Activated T-helper 17 cell treated with anti-CD3 and anti-CD28 coated beads, Interleukin-2, amount 50 U/mL, for 72 hours (primary cell): ENCODE data around the gene CENPM. TPM values are rescaled to one million over a fixed set of nuclear protein-coding genes. Genes with fewer than 3 reads are reported as not detected.
A peak's percentile ranks its signal among the peaks of the same experiment; 100 is the strongest.
"Not testable (repeated sequence)": the region's sequence is repeated elsewhere in the genome, so short reads cannot be mapped to it uniquely, and the experiment has no call there.

ENCODE experiments used
- ATAC-seq: fragments of 150-1000 bp; cut with Tn5 transposase; replicated peaks from 2 replicates; pipeline ENCODE4 v1.10.0; 2021; ENCODE audit warnings: mild to moderate bottlenecking, moderate library complexity
- H3K27ac Mint-ChIP-seq: one replicate; pipeline ENCODE4 v1.8.0; 2022; ENCODE audit warnings: mixed read lengths
- H3K27me3 Mint-ChIP-seq: one replicate; pipeline ENCODE4 v1.8.0; 2022; ENCODE audit warnings: mixed read lengths
- H3K36me3 Mint-ChIP-seq: one replicate; pipeline ENCODE4 v1.8.0; 2022; ENCODE audit warnings: low read depth, mild to moderate bottlenecking, mixed read lengths
- H3K4me1 Mint-ChIP-seq: one replicate; pipeline ENCODE4 v1.8.0; 2022; ENCODE audit warnings: mixed read lengths
- H3K4me3 Mint-ChIP-seq: one replicate; pipeline ENCODE4 v1.8.0; 2022; ENCODE audit warnings: mild to moderate bottlenecking, mixed read lengths
- H3K9me3 Mint-ChIP-seq: one replicate; pipeline ENCODE4 v1.8.0; 2022; ENCODE audit warnings: mixed read lengths
- total RNA-seq, 2 donors: library from RNA; stranded (reverse); gene quantifications; one replicate each; pipeline ENCODE4 v1.2.3, GENCODE V29; 2022

The CENPM gene
- total RNA-seq, 2 donors from 2014 or later = 62.3 to 90.5 TPM

- H3K4me3 Mint-ChIP-seq = peak overlapping the region; percentile 91
- no peak for ATAC-seq
- H3K27ac Mint-ChIP-seq = peak overlapping the region; percentile 70
- peaks cover 25% of the 10 kb centered on the region for H3K36me3 Mint-ChIP-seq
- H3K9me3 Mint-ChIP-seq = no peaks in the 10 kb centered on the region
- H3K4me1 Mint-ChIP-seq = peaks cover 12% of the 10 kb centered on the region
- no peaks in the 10 kb centered on the region for H3K27me3 Mint-ChIP-seq
Observed at GRCh38 chr22:41949297-41949965, 2.5 kb upstream of the CENPM start.

GRCh38 chr22:41948928-41949296 lies 2.0 kb upstream of the CENPM start:
- peak overlapping the region; percentile 70 for H3K27ac Mint-ChIP-seq
- H3K27me3 Mint-ChIP-seq, ATAC-seq: not testable (repeated sequence)

GRCh38 chr22:41948142-41948541 lies 1.2 kb upstream of the CENPM start:
- no peak overlapping the region for H3K27ac Mint-ChIP-seq
- no peaks in the 10 kb centered on the region for H3K9me3 Mint-ChIP-seq
- H3K27me3 Mint-ChIP-seq = no peaks in the 10 kb centered on the region
- peaks cover 38% of the 10 kb centered on the region for H3K36me3 Mint-ChIP-seq
- H3K4me3 Mint-ChIP-seq = peak overlapping the region; percentile 91
- no peak for ATAC-seq
- peaks cover 17% of the 10 kb centered on the region for H3K4me1 Mint-ChIP-seq

More at GRCh38 chr22:41948928-41949296, 2.0 kb upstream of the CENPM start:
- Mint-ChIP-seq H3K4me1 (peaks cover 14% of the 10 kb centered on the region), H3K36me3 (peaks cover 30% of the 10 kb centered on the region), H3K4me3 (peak overlapping the region; percentile 91)
- H3K9me3 Mint-ChIP-seq = not testable (repeated sequence)

- Mint-ChIP-seq H3K9me3 (no peaks in the 10 kb centered on the region), H3K27me3 (no peaks in the 10 kb centered on the region), H3K4me1 (peaks cover 17% of the 10 kb centered on the region), H3K36me3 (peaks cover 44% of the 10 kb centered on the region), H3K27ac (peak overlapping the region; percentile 85), H3K4me3 (peak overlapping the region; percentile 91)
- ATAC-seq = no peak
Observed at GRCh38 chr22:41947424-41948080, 600 bp upstream of the CENPM start.

GRCh38 chr22:41943661-41944209 lies 3.2 kb downstream of the CENPM start:
- ATAC-seq = peak; percentile 9
- no peaks in the 10 kb centered on the region for H3K27me3 Mint-ChIP-seq
- no peaks in the 10 kb centered on the region for H3K9me3 Mint-ChIP-seq
- H3K4me3 Mint-ChIP-seq = peak overlapping the region; percentile 91
- peaks cover 38% of the 10 kb centered on the region for H3K4me1 Mint-ChIP-seq
- H3K36me3 Mint-ChIP-seq = peaks cover 81% of the 10 kb centered on the region
- H3K27ac Mint-ChIP-seq = peak overlapping the region; percentile 77

GRCh38 chr22:41940832-41941765 lies 5.9 kb downstream of the CENPM start:
- H3K4me3 Mint-ChIP-seq = peak overlapping the region; percentile 77
- ATAC-seq = peak; percentile 69
- H3K4me1 Mint-ChIP-seq = peaks cover 38% of the 10 kb centered on the region
- no peaks in the 10 kb centered on the region for H3K9me3 Mint-ChIP-seq
- H3K27me3 Mint-ChIP-seq = no peaks in the 10 kb centered on the region
- peak overlapping the region; percentile 100 for H3K27ac Mint-ChIP-seq
- peaks cover 98% of the 10 kb centered on the region for H3K36me3 Mint-ChIP-seq

- ATAC-seq = peak; percentile 78
- Mint-ChIP-seq H3K4me1 (peaks cover 33% of the 10 kb centered on the region), H3K27me3 (no peaks in the 10 kb centered on the region), H3K4me3 (peak overlapping the region; percentile 77), H3K36me3 (peaks cover 92% of the 10 kb centered on the region), H3K27ac (peak overlapping the region; percentile 100), H3K9me3 (no peaks in the 10 kb centered on the region)
Observed at GRCh38 chr22:41939981-41940831, 6.7 kb downstream of the CENPM start.

GRCh38 chr22:41936894-41937169 lies 10.1 kb downstream of the CENPM start:
- no peaks in the 10 kb centered on the region for H3K9me3 Mint-ChIP-seq
- H3K27ac Mint-ChIP-seq = no peak overlapping the region
- no peak for ATAC-seq
- peaks cover 25% of the 10 kb centered on the region for H3K4me1 Mint-ChIP-seq
- H3K36me3 Mint-ChIP-seq = peaks cover 59% of the 10 kb centered on the region
- H3K4me3 Mint-ChIP-seq = no peak overlapping the region
- no peaks in the 10 kb centered on the region for H3K27me3 Mint-ChIP-seq

GRCh38 chr22:41935509-41935908 lies 11.4 kb downstream of the CENPM start:
- no peaks in the 10 kb centered on the region for H3K9me3 Mint-ChIP-seq
- H3K27ac Mint-ChIP-seq = peak overlapping the region; percentile 48
- ATAC-seq = no peak
- H3K4me1 Mint-ChIP-seq = peaks cover 13% of the 10 kb centered on the region
- peaks cover 46% of the 10 kb centered on the region for H3K36me3 Mint-ChIP-seq
- no peaks in the 10 kb centered on the region for H3K27me3 Mint-ChIP-seq
- H3K4me3 Mint-ChIP-seq = no peak overlapping the region

GRCh38 chr22:41935015-41935351 lies 12.0 kb downstream of the CENPM start:
- no peaks in the 10 kb centered on the region for H3K9me3 Mint-ChIP-seq
- H3K27me3 Mint-ChIP-seq = no peaks in the 10 kb centered on the region
- no peak for ATAC-seq
- peaks cover 41% of the 10 kb centered on the region for H3K36me3 Mint-ChIP-seq
- peaks cover 9% of the 10 kb centered on the region for H3K4me1 Mint-ChIP-seq
- H3K27ac Mint-ChIP-seq = no peak overlapping the region
- H3K4me3 Mint-ChIP-seq = no peak overlapping the region

GRCh38 chr22:41934284-41935014 lies 12.5 kb downstream of the CENPM start:
- H3K9me3 Mint-ChIP-seq = no peaks in the 10 kb centered on the region
- no peak overlapping the region for H3K27ac Mint-ChIP-seq
- H3K4me1 Mint-ChIP-seq = peaks cover 4% of the 10 kb centered on the region
- ATAC-seq = no peak
- peaks cover 36% of the 10 kb centered on the region for H3K36me3 Mint-ChIP-seq
- no peaks in the 10 kb centered on the region for H3K27me3 Mint-ChIP-seq
- H3K4me3 Mint-ChIP-seq = no peak overlapping the region

GRCh38 chr22:41933411-41934177 lies 13.4 kb downstream of the CENPM start:
- Mint-ChIP-seq H3K27me3 (no peaks in the 10 kb centered on the region), H3K9me3 (no peaks in the 10 kb centered on the region), H3K36me3 (peaks cover 27% of the 10 kb centered on the region), H3K4me1 (peaks cover 5% of the 10 kb centered on the region), H3K27ac (no peak overlapping the region), H3K4me3 (no peak overlapping the region)
- ATAC-seq = no peak

- H3K27me3 Mint-ChIP-seq = no peaks in the 10 kb centered on the region
- no peaks in the 10 kb centered on the region for H3K9me3 Mint-ChIP-seq
- peaks cover 15% of the 10 kb centered on the region for H3K36me3 Mint-ChIP-seq
- no peak overlapping the region for H3K4me3 Mint-ChIP-seq
- no peak overlapping the region for H3K27ac Mint-ChIP-seq
- H3K4me1 Mint-ChIP-seq = peaks cover 5% of the 10 kb centered on the region
- no peak for ATAC-seq
Observed at GRCh38 chr22:41932353-41932752, 14.6 kb downstream of the CENPM start.
